Activated T-helper 17 cell treated with anti-CD3 and anti-CD28 coated beads, Interleukin-2, amount 50 U/mL, for 72 hours (primary cell): ENCODE results near the gene MPC1. TPM values are rescaled to one million over a fixed set of nuclear protein-coding genes. Genes with fewer than 3 reads are reported as not detected.

ENCODE experiments used
- ATAC-seq: fragments of 150-1000 bp; cut with Tn5 transposase; replicated peaks from 2 replicates; pipeline ENCODE4 v1.10.0; 2021; ENCODE audit warnings: mild to moderate bottlenecking, moderate library complexity
- H3K27ac Mint-ChIP-seq: one replicate; pipeline ENCODE4 v1.8.0; 2022; ENCODE audit warnings: mixed read lengths
- H3K27me3 Mint-ChIP-seq: one replicate; pipeline ENCODE4 v1.8.0; 2022; ENCODE audit warnings: mixed read lengths
- H3K36me3 Mint-ChIP-seq: one replicate; pipeline ENCODE4 v1.8.0; 2022; ENCODE audit warnings: low read depth, mild to moderate bottlenecking, mixed read lengths
- H3K4me1 Mint-ChIP-seq: one replicate; pipeline ENCODE4 v1.8.0; 2022; ENCODE audit warnings: mixed read lengths
- H3K4me3 Mint-ChIP-seq: one replicate; pipeline ENCODE4 v1.8.0; 2022; ENCODE audit warnings: mild to moderate bottlenecking, mixed read lengths
- H3K9me3 Mint-ChIP-seq: one replicate; pipeline ENCODE4 v1.8.0; 2022; ENCODE audit warnings: mixed read lengths
- total RNA-seq, 2 donors: library from RNA; stranded (reverse); gene quantifications; one replicate each; pipeline ENCODE4 v1.2.3, GENCODE V29; 2022

MPC1 gene
- total RNA-seq, 2 donors from 2014 or later: 6.5 to 15.9 TPM

DNA sequence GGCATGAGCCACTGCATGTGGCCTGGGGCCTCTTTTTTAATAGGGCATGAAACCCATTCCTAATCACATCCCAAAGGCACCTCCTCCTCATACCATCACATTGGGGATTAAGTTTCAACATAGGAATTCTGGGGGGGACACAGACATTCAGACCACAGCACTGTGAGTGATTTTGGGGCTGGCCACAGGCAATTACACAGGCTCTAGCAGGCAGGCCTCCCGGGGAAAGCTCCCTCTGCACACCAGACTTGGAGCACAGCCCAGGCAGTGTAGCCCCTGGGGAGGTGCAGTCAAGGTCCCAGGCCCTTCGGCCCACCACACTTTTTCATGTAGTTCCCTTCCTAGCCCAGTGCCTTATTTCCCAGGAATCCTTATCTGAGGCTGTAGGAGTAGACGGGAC is 45.9 kb downstream of the MPC1 start:
- no peak for ATAC-seq
- Mint-ChIP-seq H3K27me3 (no peaks in the 10 kb centered on the region), H3K36me3 (peaks cover 18% of the 10 kb centered on the region), H3K4me1 (peaks cover 37% of the 10 kb centered on the region), H3K4me3 (no peak overlapping the region), H3K9me3 (no peaks in the 10 kb centered on the region), H3K27ac (no peak overlapping the region)

GRCh38 chr6:166335378-166336302 is 47.1 kb downstream of the MPC1 start:
- Mint-ChIP-seq H3K27ac (no peak overlapping the region), H3K9me3 (no peaks in the 10 kb centered on the region), H3K27me3 (no peaks in the 10 kb centered on the region), H3K4me3 (peak overlapping the region; percentile 74), H3K36me3 (peaks cover 14% of the 10 kb centered on the region), H3K4me1 (peaks cover 32% of the 10 kb centered on the region)
- no peak for ATAC-seq

GRCh38 chr6:166334878-166335277 is 47.9 kb downstream of the MPC1 start:
- no peak for ATAC-seq
- H3K9me3 Mint-ChIP-seq: no peaks in the 10 kb centered on the region
- peak overlapping the region; percentile 74 for H3K4me3 Mint-ChIP-seq

GRCh38 chr6:166333172-166333995 is 49.4 kb downstream of the MPC1 start:
- Mint-ChIP-seq H3K9me3 (no peaks in the 10 kb centered on the region), H3K27ac (peak overlapping the region; percentile 51), H3K27me3 (no peaks in the 10 kb centered on the region), H3K4me1 (peaks cover 32% of the 10 kb centered on the region), H3K4me3 (peak overlapping the region; percentile 74), H3K36me3 (peaks cover 23% of the 10 kb centered on the region)
- peak; percentile 91 for ATAC-seq

More at GRCh38 chr6:166334878-166335277, 47.9 kb downstream of the MPC1 start:
- Mint-ChIP-seq H3K4me1 (peaks cover 32% of the 10 kb centered on the region), H3K36me3 (peaks cover 14% of the 10 kb centered on the region), H3K27ac (no peak overlapping the region), H3K27me3 (no peaks in the 10 kb centered on the region)

- ATAC-seq: no peak
- Mint-ChIP-seq H3K36me3 (peaks cover 36% of the 10 kb centered on the region), H3K27ac (no peak overlapping the region), H3K27me3 (no peaks in the 10 kb centered on the region), H3K4me3 (no peak overlapping the region), H3K4me1 (peaks cover 27% of the 10 kb centered on the region), H3K9me3 (no peaks in the 10 kb centered on the region)
Measured at GRCh38 chr6:166331503-166332415, 51.0 kb downstream of the MPC1 start.

GRCh38 chr6:166330612-166331011 is 52.1 kb downstream of the MPC1 start:
- H3K4me1 Mint-ChIP-seq: peaks cover 27% of the 10 kb centered on the region
- ATAC-seq: no peak
- no peak overlapping the region for H3K27ac Mint-ChIP-seq
- H3K9me3 Mint-ChIP-seq: no peaks in the 10 kb centered on the region
- H3K36me3 Mint-ChIP-seq: peaks cover 47% of the 10 kb centered on the region
- H3K27me3 Mint-ChIP-seq: no peaks in the 10 kb centered on the region
- no peak overlapping the region for H3K4me3 Mint-ChIP-seq

DNA sequence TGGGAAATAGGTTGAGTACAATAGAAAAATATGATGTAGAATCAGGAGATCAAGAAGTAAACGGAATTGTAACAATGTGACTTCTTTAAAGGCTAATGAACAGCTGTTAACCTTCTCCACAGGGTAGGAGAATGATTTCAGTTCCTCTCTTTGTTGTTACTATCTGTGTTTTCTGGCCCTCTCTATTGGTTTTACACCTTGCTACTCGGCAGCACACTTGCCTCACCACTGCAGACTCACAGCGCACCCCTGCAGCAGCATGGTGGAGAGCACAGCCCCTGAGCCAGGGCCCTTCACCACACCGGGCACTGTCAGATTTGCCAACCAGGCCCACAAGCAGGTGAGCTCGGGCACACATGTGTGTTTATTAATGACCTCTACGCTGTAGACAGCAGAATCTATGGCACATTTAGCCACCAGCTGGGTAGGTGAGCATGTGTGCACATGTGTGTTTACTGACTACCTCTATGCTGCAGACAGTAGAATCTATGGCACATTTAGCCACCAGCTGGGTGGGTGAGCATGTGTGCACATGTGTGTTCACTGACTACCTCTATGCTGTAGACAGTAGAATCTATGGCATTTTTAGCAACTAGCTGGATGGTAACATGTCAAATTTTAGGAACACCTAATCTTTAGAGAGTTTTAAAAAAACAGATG is 57.2 kb downstream of the MPC1 start:
- peaks cover 77% of the 10 kb centered on the region for H3K36me3 Mint-ChIP-seq
- ATAC-seq: no peak
- no peak overlapping the region for H3K27ac Mint-ChIP-seq
- no peaks in the 10 kb centered on the region for H3K27me3 Mint-ChIP-seq
- H3K9me3 Mint-ChIP-seq: no peaks in the 10 kb centered on the region
- no peak overlapping the region for H3K4me3 Mint-ChIP-seq
- H3K4me1 Mint-ChIP-seq: no peaks in the 10 kb centered on the region

- no peaks in the 10 kb centered on the region for H3K27me3 Mint-ChIP-seq
- H3K4me1 Mint-ChIP-seq: no peaks in the 10 kb centered on the region
- ATAC-seq: no peak
- peaks cover 81% of the 10 kb centered on the region for H3K36me3 Mint-ChIP-seq
- no peaks in the 10 kb centered on the region for H3K9me3 Mint-ChIP-seq
- no peak overlapping the region for H3K4me3 Mint-ChIP-seq
- no peak overlapping the region for H3K27ac Mint-ChIP-seq
Measured at GRCh38 chr6:166323395-166323794, 59.3 kb downstream of the MPC1 start.

DNA sequence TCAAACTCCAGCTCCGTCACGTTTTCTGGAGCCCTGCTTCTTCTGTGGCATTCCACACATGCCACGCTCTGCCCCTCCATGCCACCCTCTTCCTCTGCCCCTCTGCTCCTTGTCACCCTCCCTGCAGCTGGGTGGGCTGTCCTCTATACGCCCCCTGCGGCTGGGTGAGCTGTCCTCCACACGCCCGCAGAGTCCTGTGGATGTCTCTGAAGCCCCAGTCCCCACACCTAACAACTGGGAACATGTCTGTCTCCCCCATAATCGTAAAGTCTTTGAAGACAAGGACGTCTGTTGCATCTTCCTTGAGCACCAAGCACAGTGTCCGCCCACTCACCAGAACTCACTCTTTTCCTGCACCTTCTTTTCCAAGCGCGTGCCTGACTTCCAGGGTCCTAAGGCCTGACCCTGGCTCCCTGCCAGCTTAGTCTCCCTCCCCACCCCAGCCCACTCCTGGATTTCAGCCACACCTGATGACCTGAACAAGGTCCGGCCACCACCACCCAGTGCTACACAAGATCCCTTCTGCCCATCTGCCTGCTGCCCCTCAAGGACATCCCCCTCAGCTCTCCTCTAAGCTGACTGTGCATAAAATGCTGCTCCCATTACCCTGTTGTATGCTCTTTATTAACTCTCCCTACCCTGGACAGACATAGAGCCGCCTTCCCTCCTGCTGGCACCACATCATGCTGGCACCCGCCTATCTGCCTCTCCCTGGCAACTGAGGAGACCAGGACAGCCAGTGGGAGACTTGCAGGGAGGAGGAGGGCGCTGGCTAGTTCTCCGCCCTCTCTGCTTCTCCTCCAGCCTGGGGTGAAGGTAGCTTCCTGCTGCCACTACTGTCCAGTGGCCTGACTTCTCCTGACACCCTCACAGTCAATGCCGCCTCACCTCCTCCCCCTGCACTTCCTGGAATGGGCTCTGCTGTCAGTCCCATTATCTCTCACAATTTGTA is 63.8 kb downstream of the MPC1 start:
- Mint-ChIP-seq H3K36me3 (peaks cover 40% of the 10 kb centered on the region), H3K27me3 (no peaks in the 10 kb centered on the region), H3K27ac (no peak overlapping the region), H3K9me3 (no peaks in the 10 kb centered on the region), H3K4me1 (no peaks in the 10 kb centered on the region), H3K4me3 (no peak overlapping the region)
- ATAC-seq: no peak

- Mint-ChIP-seq H3K4me3 (no peak overlapping the region), H3K27ac (no peak overlapping the region), H3K9me3 (no peaks in the 10 kb centered on the region), H3K27me3 (no peaks in the 10 kb centered on the region), H3K4me1 (no peaks in the 10 kb centered on the region), H3K36me3 (peaks cover 33% of the 10 kb centered on the region)
- no peak for ATAC-seq
Measured at GRCh38 chr6:166318227-166318626, 64.5 kb downstream of the MPC1 start.

DNA sequence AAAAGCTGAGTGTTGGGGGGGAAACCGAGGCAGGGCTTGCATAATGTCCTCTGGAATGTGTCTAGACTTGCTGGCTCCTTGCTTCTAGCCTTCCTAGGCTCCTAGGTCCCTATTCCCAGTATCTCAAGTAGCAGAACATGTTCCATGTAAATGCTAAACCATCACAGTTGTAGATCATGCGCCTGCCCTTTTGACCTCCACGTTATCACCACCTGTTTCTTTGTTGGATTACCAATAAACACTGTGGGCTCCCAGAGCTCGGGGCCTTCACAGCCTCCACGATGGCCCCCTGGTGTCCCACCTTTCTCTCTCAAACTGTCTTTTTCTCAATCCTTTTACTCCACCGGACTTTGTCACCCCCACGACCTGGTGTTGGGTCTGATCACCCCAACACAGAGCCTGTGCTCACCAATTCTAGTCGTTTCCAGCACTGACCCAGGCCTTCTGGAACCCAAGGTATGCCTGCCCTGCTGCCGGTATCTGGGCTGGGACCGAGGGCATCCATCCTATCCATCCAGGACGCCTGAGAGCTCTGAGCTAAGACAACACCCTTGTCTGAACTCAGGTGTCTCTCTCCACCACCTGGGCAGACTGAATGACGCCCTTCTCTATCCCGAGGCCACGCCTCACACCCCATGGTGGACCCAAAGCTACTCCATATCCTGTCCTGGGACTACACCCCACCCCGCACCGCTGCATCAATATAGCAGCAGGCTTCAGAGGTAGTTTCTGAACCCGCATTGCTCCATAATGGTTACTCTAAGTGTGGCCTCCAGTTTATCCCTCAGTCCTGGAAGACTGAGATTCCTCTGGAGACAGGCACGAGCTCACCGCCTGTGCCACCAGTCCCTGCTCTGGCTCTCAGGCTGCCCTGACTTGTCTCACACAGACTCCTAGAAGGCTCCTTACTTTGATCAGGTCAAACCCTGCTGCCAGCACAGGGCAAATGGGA is 65.2 kb downstream of the MPC1 start:
- no peak for ATAC-seq
- no peak overlapping the region for H3K27ac Mint-ChIP-seq
- H3K4me1 Mint-ChIP-seq: no peaks in the 10 kb centered on the region
- H3K4me3 Mint-ChIP-seq: no peak overlapping the region
- H3K36me3 Mint-ChIP-seq: peaks cover 27% of the 10 kb centered on the region
- H3K27me3 Mint-ChIP-seq: no peaks in the 10 kb centered on the region
- no peaks in the 10 kb centered on the region for H3K9me3 Mint-ChIP-seq

GRCh38 chr6:166315436-166315835 is 67.3 kb downstream of the MPC1 start:
- Mint-ChIP-seq H3K36me3 (peaks cover 13% of the 10 kb centered on the region), H3K4me1 (no peaks in the 10 kb centered on the region), H3K27me3 (no peaks in the 10 kb centered on the region), H3K27ac (no peak overlapping the region), H3K9me3 (no peaks in the 10 kb centered on the region), H3K4me3 (no peak overlapping the region)
- no peak for ATAC-seq
